B cell (primary cell): Measurements from ENCODE around the gene THBS4. TPM values are rescaled to one million over a fixed set of nuclear protein-coding genes. Genes with fewer than 3 reads are reported as not detected.

Source experiments
- ATAC-seq: fragments of 200-7000 bp; cut with Tn5 transposase; one replicate; pipeline ENCODE4 v1.10.0; 2021; ENCODE audit warnings: low read depth, mild to moderate bottlenecking, moderate number of reproducible peaks, moderate library complexity
- CTCF ChIA-PET: fragments of 350-600 bp; sonication (Branson Sonifier 250); formaldehyde crosslinking; loops from one replicate; lab custom pipeline; 2021; ENCODE audit warnings: antibody characterized with exemption, inconsistent platforms; lab: Charles Lee
- POLR2A ChIA-PET: fragments of 350-600 bp; sonication (Branson Sonifier 250); formaldehyde crosslinking; loops from one replicate; lab custom pipeline; 2021; ENCODE audit warnings: antibody characterized with exemption; lab: Charles Lee
- DNase-seq: peaks from one replicate; pipeline ENCODE4 v3.0.0; 2013
- H2AFZ ChIP-seq: 2 replicates; pipeline ENCODE4 v1.6.1; 2012; ENCODE audit warnings: mild to moderate bottlenecking, low read depth, low read length; ENCODE audit not compliant: insufficient read depth, poor library complexity, severe bottlenecking
- H3K27ac ChIP-seq, 2 donors: 1 replicate in 1 of 2; 2 replicates in 1 of 2; pipeline ENCODE4 v1.5.1; 2012 to 2013; ENCODE audit warnings: low read length in 2 of 2, mild to moderate bottlenecking in 2 of 2, moderate library complexity in 1 of 2
- H3K27me3 ChIP-seq, 4 experiments: fragments of 200-600 bp in 1 of 4; sonication (generic) in 1 of 4; replicated peaks in 1 of 4; 1 replicate in 2 of 4; 2 replicates in 2 of 4; pipeline versions ENCODE4 v1.6.1 to v1.7.0; 2013 to 2016; ENCODE audit warnings: low read length in 3 of 4, mild to moderate bottlenecking in 2 of 4, mixed read lengths in 1 of 4, moderate library complexity in 1 of 4; ENCODE audit not compliant: insufficient read depth in 4 of 4, control insufficient read depth in 3 of 4; ENCODE audit errors: control extremely low read depth in 1 of 4
- H3K36me3 ChIP-seq, 2 experiments: replicated peaks in 1 of 2; 1 replicate in 1 of 2; 2 replicates in 1 of 2; pipeline versions ENCODE4 v1.6.1 to v1.7.1; 2013; ENCODE audit warnings: low read length in 1 of 2; ENCODE audit not compliant: insufficient read depth in 2 of 2, control insufficient read depth in 1 of 2; ENCODE audit errors: control extremely low read depth in 1 of 2, extremely low read depth in 1 of 2
- H3K4me1 ChIP-seq, 2 donors: fragments of 200-600 bp in 1 of 2; sonication (generic) in 1 of 2; 1 replicate in 1 of 2; 2 replicates in 1 of 2; pipeline versions ENCODE4 v1.5.1 to v1.6.1; 2013 to 2017; ENCODE audit warnings: low read length in 2 of 2; ENCODE audit not compliant: control insufficient read depth in 2 of 2, insufficient read depth in 2 of 2
- H3K4me2 ChIP-seq: replicated peaks from 2 replicates; pipeline ENCODE3; 2012; ENCODE audit warnings: mild to moderate bottlenecking, low read depth, low read length; ENCODE audit not compliant: poor library complexity, severe bottlenecking
- H3K4me3 ChIP-seq, 5 experiments: fragments of 200-600 bp in 1 of 5; sonication (generic) in 1 of 5; 1 replicate in 3 of 5; 2 replicates in 2 of 5; pipeline versions ENCODE4 v1.5.1 to v1.7.0; 2011 to 2016; ENCODE audit warnings: low read length in 4 of 5, mild to moderate bottlenecking in 4 of 5, low read depth in 2 of 5, control low read depth in 1 of 5, moderate library complexity in 1 of 5; ENCODE audit not compliant: insufficient read depth in 1 of 5; ENCODE audit errors: control extremely low read depth in 1 of 5, extremely low read depth in 1 of 5
- H3K79me2 ChIP-seq: fragments of 200-600 bp; sonication (generic); one replicate; pipeline ENCODE4 v1.6.0; 2016; ENCODE audit warnings: low read length; ENCODE audit not compliant: control insufficient read depth, insufficient read depth
- H3K9ac ChIP-seq: fragments of 200-600 bp; sonication (generic); 2 replicates; pipeline ENCODE4 v1.6.1; 2017; ENCODE audit warnings: mild to moderate bottlenecking, low read length, moderate library complexity
- H3K9me3 ChIP-seq, 3 donors: one replicate each; pipeline versions ENCODE4 v1.6.1 to v1.7.1; 2013; ENCODE audit warnings: low read length in 2 of 3; ENCODE audit not compliant: control insufficient read depth in 2 of 3, insufficient read depth in 1 of 3; ENCODE audit errors: control extremely low read depth in 1 of 3
- H4K20me1 ChIP-seq: 2 replicates; pipeline ENCODE4 v1.6.0; 2012; ENCODE audit warnings: mild to moderate bottlenecking, low read length; ENCODE audit not compliant: insufficient read depth, control insufficient read depth, poor library complexity, severe bottlenecking
- H3K27ac Mint-ChIP-seq: one replicate; pipeline ENCODE4 v1.8.0; 2021; ENCODE audit warnings: mixed read lengths
- H3K27me3 Mint-ChIP-seq: one replicate; pipeline ENCODE4 v1.8.0; 2021; ENCODE audit warnings: mixed read lengths
- H3K4me1 Mint-ChIP-seq: one replicate; pipeline ENCODE4 v1.8.0; 2021; ENCODE audit warnings: mixed read lengths
- H3K4me3 Mint-ChIP-seq: one replicate; pipeline ENCODE4 v1.8.0; 2021; ENCODE audit warnings: mixed read lengths
- H3K9me3 Mint-ChIP-seq: one replicate; pipeline ENCODE4 v1.8.0; 2022; ENCODE audit warnings: mixed read lengths; ENCODE audit not compliant: insufficient read depth
- EZH2 ChIP-seq: IDR thresholded peaks from 2 replicates; pipeline ENCODE4 v1.6.1; 2012; ENCODE audit warnings: borderline replicate concordance, low read depth, mild to moderate bottlenecking, moderate library complexity, low read length; ENCODE audit not compliant: insufficient read depth, poor library complexity, severe bottlenecking
- WGBS: methylation state at CpG from one replicate; pipeline ENCODE4 v1.1.5; 2013; ENCODE audit warnings: missing lambda C conversion rate; ENCODE audit not compliant: insufficient coverage; 5-methylcytosine and 5-hydroxymethylcytosine counted together
- intact Hi-C: fragments of 100-400 bp; cut with micrococcal nuclease; formaldehyde crosslinking; loops from one replicate; pipeline ENCODE4 v1.10.0; 2022
- polyA plus RNA-seq: library from polyadenylated mRNA; depleted of rRNA; stranded (reverse); fragments of >200 nt; gene quantifications from 2 replicates; pipeline ENCODE4 v1.2.3, GENCODE V29; 2012
- total RNA-seq, 2 donors: library from RNA; stranded (reverse); fragments of 120-200 nt in 1 of 2; gene quantifications; 1 replicate in 1 of 2; 2 replicates in 1 of 2; pipeline versions ENCODE4 v1.2.3 to v1.2.4, GENCODE V29; 2013 to 2022
- TF ChIP-seq, protein P1 (sequence below): fragments of 200-600 bp; IDR thresholded peaks from one replicate; pipeline ENCODE4 v1.8.0; 2022; ENCODE audit warnings: antibody characterized with exemption, mild to moderate bottlenecking

Gene THBS4
- total and polyA plus RNA-seq, 2 donors (not counting 1 experiment from before 2014, with no cell fraction given): 0.49 to 0.57 TPM

GRCh38 chr5:80064124-80064523 lies 29.0 kb downstream of the THBS4 start:
- POLR2A ChIA-PET: no interaction called here
- Histone ChIP-seq H2AFZ (no peak overlapping the region), H3K4me1 (no peaks in the 10 kb centered on the region), H3K9ac (no peak overlapping the region), H3K4me2 (no peak overlapping the region), H4K20me1 (no peaks in the 10 kb centered on the region), H3K27ac (no peak overlapping the region), H3K79me2 (no peaks in the 10 kb centered on the region), H3K36me3 (no peaks in the 10 kb centered on the region), H3K9me3 (no peaks in the 10 kb centered on the region), H3K27me3 (no peaks in the 10 kb centered on the region), H3K4me3 (no peak overlapping the region)
- CTCF ChIA-PET: no interaction called here
- Mint-ChIP-seq H3K27ac (no peak overlapping the region), H3K4me3 (no peak overlapping the region), H3K4me1 (no peaks in the 10 kb centered on the region), H3K27me3 (peaks cover 7% of the 10 kb centered on the region), H3K9me3 (no peaks in the 10 kb centered on the region)
- TF ChIP-seq EZH2: no peak
- TF ChIP-seq, protein P1, sequence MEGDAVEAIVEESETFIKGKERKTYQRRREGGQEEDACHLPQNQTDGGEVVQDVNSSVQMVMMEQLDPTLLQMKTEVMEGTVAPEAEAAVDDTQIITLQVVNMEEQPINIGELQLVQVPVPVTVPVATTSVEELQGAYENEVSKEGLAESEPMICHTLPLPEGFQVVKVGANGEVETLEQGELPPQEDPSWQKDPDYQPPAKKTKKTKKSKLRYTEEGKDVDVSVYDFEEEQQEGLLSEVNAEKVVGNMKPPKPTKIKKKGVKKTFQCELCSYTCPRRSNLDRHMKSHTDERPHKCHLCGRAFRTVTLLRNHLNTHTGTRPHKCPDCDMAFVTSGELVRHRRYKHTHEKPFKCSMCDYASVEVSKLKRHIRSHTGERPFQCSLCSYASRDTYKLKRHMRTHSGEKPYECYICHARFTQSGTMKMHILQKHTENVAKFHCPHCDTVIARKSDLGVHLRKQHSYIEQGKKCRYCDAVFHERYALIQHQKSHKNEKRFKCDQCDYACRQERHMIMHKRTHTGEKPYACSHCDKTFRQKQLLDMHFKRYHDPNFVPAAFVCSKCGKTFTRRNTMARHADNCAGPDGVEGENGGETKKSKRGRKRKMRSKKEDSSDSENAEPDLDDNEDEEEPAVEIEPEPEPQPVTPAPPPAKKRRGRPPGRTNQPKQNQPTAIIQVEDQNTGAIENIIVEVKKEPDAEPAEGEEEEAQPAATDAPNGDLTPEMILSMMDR: no peak
- ATAC-seq: no peak
- DNase-seq: no peak
- intact Hi-C loops: no loop called here

GRCh38 chr5:80067016-80067415 lies 31.9 kb downstream of the THBS4 start:
- ATAC-seq (no peak), DNase-seq (no peak)
- Histone ChIP-seq H3K4me2 (no peak overlapping the region), H3K4me3 (no peak overlapping the region), H2AFZ (no peak overlapping the region), H3K27me3 (no peaks in the 10 kb centered on the region), H3K27ac (no peak overlapping the region), H4K20me1 (no peaks in the 10 kb centered on the region), H3K36me3 (no peaks in the 10 kb centered on the region), H3K79me2 (no peaks in the 10 kb centered on the region), H3K9me3 (no peaks in the 10 kb centered on the region), H3K4me1 (peaks cover 8 to 13% of the 10 kb centered on the region in 2 donors), H3K9ac (no peak overlapping the region)
- H3K4me3 Mint-ChIP-seq: no peak overlapping the region
- ChIA-PET CTCF (interaction anchor here (1.0 to 1.2 kb wide), 2 partner anchors 16 to 241 kb away, joined by 3 to 4 read pairs; no protein-coding TSS in a partner anchor), POLR2A (no interaction called here)
- no peaks in the 10 kb centered on the region for H3K9me3 Mint-ChIP-seq
- no CpG with 5 or more reads among the region's 2 CpGs for WGBS
- intact Hi-C loops: no loop called here
- H3K27ac Mint-ChIP-seq: no peak overlapping the region
- TF ChIP-seq, protein P1: no peak
- TF ChIP-seq EZH2: no peak
- peaks cover 7% of the 10 kb centered on the region for H3K27me3 Mint-ChIP-seq
- peaks cover 16% of the 10 kb centered on the region for H3K4me1 Mint-ChIP-seq
